OCI-LY1 (cell line): ENCODE measurements around the gene GOPC.

Experiments
- CTCF ChIP-seq: fragments of 200-600 bp; sonication (generic), shearing (Covaris generic); IDR thresholded peaks from 2 replicates; pipeline ENCODE4 v1.5.1; 2017; ENCODE audit warnings: mild to moderate bottlenecking, antibody characterized with exemption, low read length, moderate library complexity, mixed read lengths
- EZH2 ChIP-seq: fragments of 200-600 bp; sonication (generic), shearing (Covaris generic); IDR thresholded peaks from 2 replicates; pipeline ENCODE4 v1.8.0; 2017; ENCODE audit warnings: borderline replicate concordance, mixed run types, mild to moderate bottlenecking, antibody characterized with exemption, low read length, moderate library complexity, mixed read lengths

- TF ChIP-seq CTCF: no peak
- TF ChIP-seq EZH2: no peak
Measured at GRCh38 chr6:117585647-117586046, 16.7 kb downstream of the GOPC start.
